Neuron (in vitro differentiated cells): ENCODE data around the gene ST13.
"Not testable (repeated sequence)": the region's sequence is repeated elsewhere in the genome, so short reads cannot be mapped to it uniquely, and the experiment has no call there.

Experiments
- H2AFZ ChIP-seq: one replicate; pipeline ENCODE4 v1.6.1; 2013; ENCODE audit warnings: low read depth, mild to moderate bottlenecking, inconsistent platforms, low read length, moderate library complexity
- H3K27me3 ChIP-seq: one replicate; pipeline ENCODE4 v1.6.1; 2013; ENCODE audit warnings: low read length; ENCODE audit not compliant: insufficient read depth
- H3K36me3 ChIP-seq: one replicate; pipeline ENCODE4 v1.6.1; 2013; ENCODE audit warnings: low read length; ENCODE audit not compliant: insufficient read depth
- H3K4me1 ChIP-seq: one replicate; pipeline ENCODE4 v1.6.1; 2013; ENCODE audit warnings: low read length; ENCODE audit not compliant: insufficient read depth
- H3K4me3 ChIP-seq: 2 replicates; pipeline ENCODE4 v1.5.1; 2013; ENCODE audit warnings: mild to moderate bottlenecking, low read length, moderate library complexity
- H3K9me3 ChIP-seq: one replicate; pipeline ENCODE4 v1.6.1; 2013; ENCODE audit warnings: low read length

The ST13 gene

DNA sequence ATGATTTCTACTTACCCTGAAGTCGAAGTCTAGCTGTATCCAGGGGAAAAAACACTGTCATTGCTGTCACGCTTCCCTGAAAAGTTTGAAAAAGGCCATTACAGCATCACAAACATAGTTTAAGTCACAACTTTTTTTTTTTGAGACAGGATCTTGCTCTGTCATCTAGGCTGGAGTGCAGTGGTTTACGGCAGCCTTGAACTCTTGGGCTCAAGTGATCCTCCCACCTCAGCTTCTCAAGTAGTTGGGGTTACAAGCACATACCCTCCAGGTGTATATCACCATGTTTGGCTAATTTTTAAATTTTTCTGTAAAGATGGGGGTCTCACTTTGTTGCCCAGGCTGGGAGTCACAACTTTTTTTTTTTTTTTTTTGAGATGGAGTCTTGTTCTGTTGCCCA, 57.4 kb downstream of the ST13 start:
- Histone ChIP-seq H3K4me3 (no peak overlapping the region), H3K27me3 (no peaks in the 10 kb centered on the region), H3K4me1 (no peaks in the 10 kb centered on the region), H2AFZ (no peak overlapping the region), H3K9me3 (no peaks in the 10 kb centered on the region), H3K36me3 (no peaks in the 10 kb centered on the region)

DNA sequence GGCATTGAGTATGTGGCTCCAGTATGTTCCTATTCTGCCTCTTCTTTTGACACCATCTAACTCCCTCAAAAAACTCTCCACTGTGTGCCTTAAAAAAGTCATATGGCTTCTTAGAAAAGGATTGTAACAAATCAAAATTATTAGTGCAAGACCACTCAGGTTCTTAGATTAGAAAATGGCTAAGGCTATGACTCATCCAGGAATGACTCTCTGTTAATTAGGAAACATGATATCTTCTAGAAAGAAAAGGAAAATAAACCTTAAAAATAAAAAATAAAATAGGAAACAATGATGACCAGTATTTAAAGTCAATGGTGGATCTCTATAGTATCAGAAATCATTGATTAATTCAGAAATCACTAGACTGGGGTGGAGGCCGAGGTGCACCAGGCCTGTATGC, 59.0 kb downstream of the ST13 start:
- Histone ChIP-seq H3K36me3 (peaks cover 6% of the 10 kb centered on the region), H3K9me3 (no peaks in the 10 kb centered on the region), H3K4me3 (no peak overlapping the region), H3K27me3 (no peaks in the 10 kb centered on the region), H2AFZ (no peak overlapping the region), H3K4me1 (no peaks in the 10 kb centered on the region)

DNA sequence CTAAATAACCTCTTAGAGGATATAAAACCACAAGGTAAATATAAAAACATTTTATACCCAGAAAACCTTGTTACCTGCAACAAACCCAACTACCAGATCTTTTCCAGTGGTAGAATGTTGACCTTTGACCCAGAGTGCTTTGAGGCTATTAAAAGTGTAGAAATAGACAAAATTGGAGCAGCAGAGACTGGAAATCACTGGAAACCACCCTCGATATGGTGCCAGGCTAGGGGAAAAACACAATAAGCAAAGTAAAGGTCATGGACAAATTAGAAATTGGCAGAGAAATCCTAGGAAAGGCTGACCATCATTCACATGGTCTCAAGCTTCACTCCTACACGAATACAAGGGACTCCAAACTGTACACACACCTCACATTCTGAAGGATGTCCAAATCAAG, 64.0 kb downstream of the ST13 start:
- Histone ChIP-seq H2AFZ (no peak overlapping the region), H3K36me3 (peaks cover 17% of the 10 kb centered on the region), H3K9me3 (no peaks in the 10 kb centered on the region), H3K4me3 (no peak overlapping the region), H3K4me1 (no peaks in the 10 kb centered on the region), H3K27me3 (no peaks in the 10 kb centered on the region)

DNA sequence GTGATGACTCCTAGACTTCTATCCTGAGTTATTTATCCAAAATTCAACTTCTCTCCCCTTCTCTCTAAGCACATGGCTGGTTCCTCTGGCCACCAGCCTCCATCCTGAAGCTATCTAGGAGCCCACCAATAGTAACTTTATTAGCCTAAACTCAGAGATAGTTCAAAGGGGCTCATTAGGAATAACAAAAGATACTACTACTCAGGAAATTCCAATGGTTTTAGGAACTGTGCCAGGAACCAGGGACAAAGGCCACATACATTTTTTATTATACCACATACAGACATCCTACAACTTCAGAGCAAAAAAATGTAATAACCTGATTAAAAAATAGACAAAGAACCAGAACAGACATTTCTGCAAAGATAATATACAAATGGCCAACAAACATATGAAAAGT, 65.2 kb downstream of the ST13 start:
- Histone ChIP-seq H3K36me3 (peaks cover 27% of the 10 kb centered on the region), H3K27me3 (no peaks in the 10 kb centered on the region), H3K4me3 (no peak overlapping the region), H3K4me1 (no peaks in the 10 kb centered on the region), H3K9me3 (no peaks in the 10 kb centered on the region), H2AFZ (no peak overlapping the region)

DNA sequence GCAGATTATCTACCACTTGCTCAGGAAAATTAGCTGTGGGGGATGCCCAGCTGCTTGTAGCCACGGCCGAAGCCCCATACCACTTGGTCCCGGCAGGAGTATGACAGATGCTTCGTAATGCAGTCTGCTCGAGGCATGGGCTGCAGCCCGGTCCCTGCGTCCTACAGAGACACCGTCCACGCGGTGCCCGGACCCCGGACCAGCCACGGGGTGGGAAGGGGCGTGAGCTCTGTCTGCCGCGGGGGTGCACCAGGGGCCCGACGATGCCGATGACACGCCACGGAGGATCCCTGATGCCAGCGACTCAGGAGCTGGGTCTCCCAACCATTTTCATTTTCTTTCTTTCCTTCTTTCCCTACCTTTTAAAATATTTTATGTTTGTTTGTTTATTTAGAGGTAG, 67.3 kb downstream of the ST13 start:
- Histone ChIP-seq H3K27me3 (no peaks in the 10 kb centered on the region), H3K36me3 (peaks cover 28% of the 10 kb centered on the region), H2AFZ (no peak overlapping the region), H3K4me1 (no peaks in the 10 kb centered on the region), H3K9me3 (no peaks in the 10 kb centered on the region), H3K4me3 (no peak overlapping the region)

DNA sequence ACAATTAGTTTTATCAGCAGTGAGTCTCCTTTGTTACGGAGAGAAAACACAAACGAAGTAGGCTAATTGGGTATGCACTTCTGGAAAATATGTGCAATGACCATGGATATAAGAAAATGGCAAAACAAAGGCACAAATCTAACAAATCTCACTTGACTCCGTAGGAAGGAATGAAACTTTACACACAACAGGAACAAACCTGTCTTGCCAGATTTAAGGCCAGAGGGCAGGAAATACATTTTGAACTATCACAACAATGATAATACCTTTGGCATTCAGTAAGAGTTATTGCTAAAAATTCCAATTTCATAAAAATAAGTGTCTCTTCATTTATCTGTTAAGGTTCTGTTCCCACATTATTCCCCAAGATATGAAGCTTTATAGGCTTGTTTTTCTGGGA, 73.9 kb downstream of the ST13 start:
- no peaks in the 10 kb centered on the region for H3K27me3 ChIP-seq
- H2AFZ ChIP-seq: no peak overlapping the region
- H3K4me1 ChIP-seq: no peaks in the 10 kb centered on the region
- H3K9me3 ChIP-seq: no peaks in the 10 kb centered on the region
- no peak overlapping the region for H3K4me3 ChIP-seq
- H3K36me3 ChIP-seq: peaks cover 23% of the 10 kb centered on the region

DNA sequence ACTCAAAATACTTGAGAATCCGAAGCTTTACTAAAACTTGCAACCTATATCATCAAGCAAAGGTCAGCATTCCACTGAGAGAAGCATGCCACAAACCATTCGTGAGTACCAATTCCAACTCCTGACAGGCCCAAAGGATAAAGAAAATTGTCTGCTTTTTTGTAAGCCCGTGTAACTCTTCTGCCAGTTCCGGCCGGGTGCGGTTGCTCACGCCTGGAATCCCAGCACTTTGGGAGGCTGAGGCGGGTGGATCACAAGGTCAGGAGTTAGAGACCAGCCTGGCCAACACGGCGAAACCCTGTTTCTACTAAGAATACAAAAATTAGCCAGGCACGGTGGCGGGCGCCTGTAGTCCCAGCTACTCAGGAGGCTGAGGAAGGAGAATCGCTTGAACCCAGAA, 74.7 kb downstream of the ST13 start:
- peaks cover 18% of the 10 kb centered on the region for H3K36me3 ChIP-seq
- H2AFZ ChIP-seq, H3K9me3 ChIP-seq, H3K27me3 ChIP-seq, H3K4me1 ChIP-seq, H3K4me3 ChIP-seq: not testable (repeated sequence)
